Keratinocyte (primary cell): Measurements from ENCODE around the gene GIT1. TPM values are rescaled to one million over a fixed set of nuclear protein-coding genes. Genes with fewer than 3 reads are reported as not detected.
A peak's percentile ranks its signal among the peaks of the same experiment; 100 is the strongest.

ENCODE experiments used
- DNase-seq: peaks from one replicate; pipeline ENCODE4 v3.0.0-alpha.2; 2011; ENCODE audit warnings: low read depth, missing footprints, low spot score
- FAIRE-seq: peaks from 2 replicates; lab custom pipeline; 2011; peaks lifted over from hg19 to GRCh38; lab: Jason Lieb, UNC
- H2AFZ ChIP-seq: 2 replicates; pipeline ENCODE4 v1.6.0; 2012; ENCODE audit warnings: low read length, control low read depth, inconsistent platforms; ENCODE audit not compliant: control insufficient read depth
- H3K27ac ChIP-seq: 2 replicates; pipeline ENCODE4 v1.5.1; 2011; ENCODE audit warnings: low read length; ENCODE audit not compliant: control insufficient read depth, insufficient read depth
- H3K27me3 ChIP-seq: 3 replicates; pipeline ENCODE4 v1.6.0; 2011; ENCODE audit warnings: low read length; ENCODE audit not compliant: control insufficient read depth, insufficient read depth; ENCODE audit errors: extremely low read depth
- H3K36me3 ChIP-seq, 2 experiments: 2 replicates in 1 of 2; 3 replicates in 1 of 2; pipeline ENCODE4 v1.5.1; 2011; ENCODE audit warnings: low read length in 2 of 2, mild to moderate bottlenecking in 1 of 2; ENCODE audit not compliant: control insufficient read depth in 2 of 2, insufficient read depth in 2 of 2; ENCODE audit errors: extremely low read depth in 1 of 2
- H3K4me1 ChIP-seq: 3 replicates; pipeline ENCODE4 v1.5.1; 2011; ENCODE audit warnings: low read length; ENCODE audit not compliant: control insufficient read depth, insufficient read depth; ENCODE audit errors: extremely low read depth
- H3K4me2 ChIP-seq: 3 replicates; pipeline ENCODE4 v1.6.0; 2011; ENCODE audit warnings: low read depth, low read length; ENCODE audit not compliant: control insufficient read depth, insufficient read depth; ENCODE audit errors: extremely low read depth
- H3K4me3 ChIP-seq, 3 experiments: fragments of 200-600 bp in 1 of 3; sonication (generic) in 1 of 3; 2 replicates in 2 of 3; 3 replicates in 1 of 3; pipeline ENCODE4 v1.5.1; 2011 to 2016; ENCODE audit warnings: low read length in 3 of 3, mild to moderate bottlenecking in 3 of 3, control low read depth in 2 of 3, inconsistent platforms in 1 of 3, low read depth in 1 of 3, mixed read lengths in 1 of 3, mixed run types in 1 of 3, moderate library complexity in 1 of 3; ENCODE audit not compliant: control insufficient read depth in 2 of 3, insufficient read depth in 2 of 3; ENCODE audit errors: extremely low read depth in 1 of 3
- H3K79me2 ChIP-seq: 2 replicates; pipeline ENCODE4 v1.6.0; 2012; ENCODE audit warnings: low read length; ENCODE audit not compliant: control insufficient read depth, insufficient read depth
- H3K9ac ChIP-seq: 3 replicates; pipeline ENCODE4 v1.6.0; 2011; ENCODE audit warnings: low read length; ENCODE audit not compliant: control insufficient read depth, insufficient read depth; ENCODE audit errors: extremely low read depth
- H3K9me1 ChIP-seq: 3 replicates; pipeline ENCODE4 v1.6.0; 2011; ENCODE audit warnings: low read length; ENCODE audit not compliant: control insufficient read depth, insufficient read depth; ENCODE audit errors: extremely low read depth
- H3K9me3 ChIP-seq: 2 replicates; pipeline ENCODE4 v1.5.1; 2012; ENCODE audit warnings: low read depth, low read length; ENCODE audit not compliant: control insufficient read depth
- H4K20me1 ChIP-seq: 3 replicates; pipeline ENCODE4 v1.6.0; 2011; ENCODE audit warnings: low read length; ENCODE audit not compliant: control insufficient read depth, insufficient read depth; ENCODE audit errors: extremely low read depth
- EZH2 ChIP-seq: IDR thresholded peaks from one replicate; pipeline ENCODE4 v1.6.1; 2012; ENCODE audit warnings: inconsistent platforms, mild to moderate bottlenecking, low read length, moderate library complexity
- dilution Hi-C: fragments of 300-500 bp; cut with MboI; formaldehyde crosslinking; loops from one replicate; pipeline ENCODE4 v1.7.0; 2020; ENCODE audit warnings: low sequenced_read_pairs; ENCODE audit not compliant: extremely low pct_ligation_motif_present
- polyA plus RNA-seq, 5 experiments: library from polyadenylated mRNA; depleted of rRNA in 3 of 5; stranded (reverse) in 3 of 5; stranded (forward) in 1 of 5; unstranded in 1 of 5; fragments of >200 nt; gene quantifications; 1 replicate in 1 of 5; 2 replicates in 3 of 5; 3 replicates in 1 of 5; pipeline versions ENCODE4 v1.2.1 to v1.2.3, GENCODE V29; 2011 to 2012; ENCODE audit warnings: missing spikeins in 2 of 5, low read depth in 1 of 5, low replicate concordance in 1 of 5
- TF ChIP-seq, protein P1 (sequence below), 3 experiments: IDR thresholded peaks in 1 of 3; conservative IDR thresholded peaks in 1 of 3; optimal IDR thresholded peaks in 1 of 3; 2 replicates in 2 of 3; 3 replicates in 1 of 3; pipeline versions ENCODE3 to v1.5.1; 2011; ENCODE audit warnings: low read length in 3 of 3, mild to moderate bottlenecking in 3 of 3, moderate library complexity in 2 of 3, control low read depth in 1 of 3, inconsistent platforms in 1 of 3; ENCODE audit not compliant: insufficient read depth in 2 of 3; ENCODE audit errors: extremely low read depth in 1 of 3

Gene GIT1
- polyA plus RNA-seq, 1 donor (not counting 4 experiments of a cell fraction or from before 2014, with no cell fraction given): 42.7 TPM

DNA sequence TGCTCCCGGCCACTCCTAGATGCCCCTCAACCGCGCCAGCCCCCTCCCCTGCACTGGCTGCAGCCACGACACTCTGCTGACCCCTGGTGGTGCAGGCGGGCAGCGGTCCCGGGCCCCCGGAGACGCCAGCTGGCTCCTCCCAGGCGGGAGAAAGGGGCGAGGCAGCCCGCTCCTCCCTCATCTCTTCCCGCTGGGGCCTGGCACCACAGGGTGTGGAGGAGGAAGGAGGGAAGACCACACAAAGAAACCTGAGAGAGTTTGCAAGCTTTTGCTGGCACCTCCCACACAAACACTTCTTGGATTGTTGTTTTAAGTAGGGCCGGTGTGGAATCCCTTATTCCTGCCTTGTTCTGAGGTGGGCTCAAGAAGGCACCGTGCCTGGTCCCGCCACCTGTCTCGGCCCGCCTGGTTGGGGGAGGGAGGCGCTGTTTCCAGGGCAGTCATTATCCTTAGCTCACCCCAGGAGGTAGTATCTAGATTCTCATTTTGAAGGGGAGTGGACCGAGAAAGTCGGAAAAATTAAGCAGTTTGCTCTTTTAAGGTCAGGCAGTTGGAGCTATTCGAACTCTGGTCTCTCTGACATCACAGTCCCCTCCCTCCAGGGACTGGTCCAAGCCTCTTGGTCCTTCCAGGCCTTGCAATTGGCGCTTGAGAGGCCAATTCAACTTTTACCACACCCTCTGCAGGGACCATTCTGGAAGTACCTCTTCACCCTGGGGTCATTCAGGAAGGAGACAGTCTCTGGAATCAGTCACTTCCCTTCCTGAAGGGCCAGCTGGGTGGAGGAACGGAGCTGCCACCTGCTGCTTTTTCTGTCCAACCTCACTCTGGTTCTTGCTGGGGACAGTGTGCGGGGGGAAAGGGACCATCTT is 2.5 kb upstream of the GIT1 start:
- Histone ChIP-seq H3K36me3 (no peaks in the 10 kb centered on the region), H4K20me1 (peaks cover 7% of the 10 kb centered on the region), H3K9ac (peak overlapping the region; percentile 71), H3K9me1 (no peaks in the 10 kb centered on the region), H3K9me3 (no peaks in the 10 kb centered on the region), H3K27me3 (no peaks in the 10 kb centered on the region), H3K27ac (peak overlapping the region; percentile 68), H3K4me2 (peak overlapping the region; percentile 88), H3K79me2 (peaks cover 39% of the 10 kb centered on the region), H2AFZ (peak overlapping the region; percentile 11), H3K4me3 (peak overlapping the region in 2 of 3 experiments; percentile 25 to 45), H3K4me1 (peaks cover 60% of the 10 kb centered on the region)
- DNase-seq: no peak
- TF ChIP-seq EZH2: no peak
- TF ChIP-seq, protein P1, sequence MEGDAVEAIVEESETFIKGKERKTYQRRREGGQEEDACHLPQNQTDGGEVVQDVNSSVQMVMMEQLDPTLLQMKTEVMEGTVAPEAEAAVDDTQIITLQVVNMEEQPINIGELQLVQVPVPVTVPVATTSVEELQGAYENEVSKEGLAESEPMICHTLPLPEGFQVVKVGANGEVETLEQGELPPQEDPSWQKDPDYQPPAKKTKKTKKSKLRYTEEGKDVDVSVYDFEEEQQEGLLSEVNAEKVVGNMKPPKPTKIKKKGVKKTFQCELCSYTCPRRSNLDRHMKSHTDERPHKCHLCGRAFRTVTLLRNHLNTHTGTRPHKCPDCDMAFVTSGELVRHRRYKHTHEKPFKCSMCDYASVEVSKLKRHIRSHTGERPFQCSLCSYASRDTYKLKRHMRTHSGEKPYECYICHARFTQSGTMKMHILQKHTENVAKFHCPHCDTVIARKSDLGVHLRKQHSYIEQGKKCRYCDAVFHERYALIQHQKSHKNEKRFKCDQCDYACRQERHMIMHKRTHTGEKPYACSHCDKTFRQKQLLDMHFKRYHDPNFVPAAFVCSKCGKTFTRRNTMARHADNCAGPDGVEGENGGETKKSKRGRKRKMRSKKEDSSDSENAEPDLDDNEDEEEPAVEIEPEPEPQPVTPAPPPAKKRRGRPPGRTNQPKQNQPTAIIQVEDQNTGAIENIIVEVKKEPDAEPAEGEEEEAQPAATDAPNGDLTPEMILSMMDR (optimal IDR thresholded peaks at IDR 0.05 in 1 of 3, IDR thresholded peaks at IDR 0.05 in 1 of 3, conservative IDR thresholded peaks at IDR 0.05 in 1 of 3; ENCODE audit: extremely low read depth in 1 of 3, insufficient read depth in 2 of 3, low read length in 3 of 3): peak; percentile 81 to 97 (median 94)
- dilution Hi-C loops: no loop called here
- no peak for FAIRE-seq

DNA sequence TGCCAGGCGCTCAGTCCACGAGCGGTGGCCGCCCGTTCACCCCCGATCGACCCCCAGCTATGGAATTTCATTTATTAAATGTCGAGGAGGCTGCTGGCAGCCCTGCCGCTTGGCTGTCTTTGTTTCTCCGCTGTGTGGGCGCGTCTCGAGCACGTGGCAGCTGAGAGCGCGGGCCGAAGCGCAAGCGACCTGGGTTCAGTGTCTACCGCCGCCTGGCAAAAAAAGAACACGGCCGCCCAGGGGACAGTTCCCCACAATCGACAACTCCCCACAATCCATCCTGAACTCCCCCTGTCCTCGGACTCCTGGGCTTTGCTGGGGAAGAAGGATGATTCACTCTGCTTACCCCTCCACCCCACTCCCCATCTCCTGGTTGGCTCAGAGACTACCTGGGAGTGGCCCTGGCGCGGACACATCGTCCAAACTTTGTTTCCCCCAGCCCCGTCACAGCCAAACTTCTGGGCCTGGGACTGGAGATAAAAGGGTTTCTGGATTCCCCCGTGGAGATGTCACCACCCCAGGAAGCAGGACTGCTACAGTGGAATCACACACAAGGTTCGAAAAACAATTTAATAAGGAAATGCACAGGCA is 1.8 kb upstream of the GIT1 start:
- dilution Hi-C loops: no loop called here
- DNase-seq (no peak), FAIRE-seq (no peak)
- Histone ChIP-seq H2AFZ (peak overlapping the region; percentile 11), H3K9ac (peak overlapping the region; percentile 71), H3K4me3 (peak overlapping the region in 2 of 3 experiments; percentile 25 to 44), H3K4me2 (peak overlapping the region; percentile 88), H3K9me3 (no peaks in the 10 kb centered on the region), H4K20me1 (peaks cover 11% of the 10 kb centered on the region), H3K36me3 (no peaks in the 10 kb centered on the region), H3K4me1 (peaks cover 66% of the 10 kb centered on the region), H3K27me3 (no peaks in the 10 kb centered on the region), H3K9me1 (peaks cover 4% of the 10 kb centered on the region), H3K27ac (peak overlapping the region; percentile 68), H3K79me2 (peaks cover 39% of the 10 kb centered on the region)
- no peak for TF ChIP-seq EZH2
- TF ChIP-seq, protein P1 (optimal IDR thresholded peaks at IDR 0.05 in 1 of 3, IDR thresholded peaks at IDR 0.05 in 1 of 3, conservative IDR thresholded peaks at IDR 0.05 in 1 of 3; ENCODE audit: extremely low read depth in 1 of 3, insufficient read depth in 2 of 3, low read length in 3 of 3): no peak
